ENCODE data around the gene SKAP2.

Gene SKAP2

GRCh38 chr7:26743205-26743604 is 121.2 kb downstream of the SKAP2 start:
- DNase-seq = no peak

DNA sequence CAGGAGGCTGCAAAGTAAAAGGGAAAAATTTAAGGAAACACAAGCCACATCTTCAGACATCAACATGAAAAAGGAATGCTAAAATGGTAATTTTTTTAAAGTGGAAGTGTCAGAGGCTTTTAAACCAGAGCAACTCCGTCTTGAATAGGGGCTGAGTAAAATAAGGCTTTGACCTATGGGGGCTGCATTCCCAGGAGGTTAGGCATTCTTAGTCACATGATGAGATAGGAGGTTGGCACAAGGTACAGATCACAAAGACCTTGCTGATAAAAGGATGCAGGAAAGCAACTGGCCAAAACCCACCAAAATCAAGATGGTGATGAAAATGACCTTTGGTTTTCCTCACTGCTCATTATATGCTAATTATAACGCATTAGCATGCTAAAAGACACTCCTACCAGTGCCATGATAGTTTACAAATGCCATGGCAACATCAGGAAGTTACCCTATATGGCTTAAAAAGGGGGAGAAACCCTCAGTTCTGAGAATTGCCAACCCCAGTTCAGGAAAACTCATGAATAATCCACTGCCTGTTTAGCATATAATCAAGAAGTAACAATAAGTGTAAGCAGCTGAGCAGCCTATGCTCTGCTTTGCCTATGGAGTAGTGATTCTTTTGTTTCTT is 128.3 kb downstream of the SKAP2 start:
- no peak for DNase-seq

DNA sequence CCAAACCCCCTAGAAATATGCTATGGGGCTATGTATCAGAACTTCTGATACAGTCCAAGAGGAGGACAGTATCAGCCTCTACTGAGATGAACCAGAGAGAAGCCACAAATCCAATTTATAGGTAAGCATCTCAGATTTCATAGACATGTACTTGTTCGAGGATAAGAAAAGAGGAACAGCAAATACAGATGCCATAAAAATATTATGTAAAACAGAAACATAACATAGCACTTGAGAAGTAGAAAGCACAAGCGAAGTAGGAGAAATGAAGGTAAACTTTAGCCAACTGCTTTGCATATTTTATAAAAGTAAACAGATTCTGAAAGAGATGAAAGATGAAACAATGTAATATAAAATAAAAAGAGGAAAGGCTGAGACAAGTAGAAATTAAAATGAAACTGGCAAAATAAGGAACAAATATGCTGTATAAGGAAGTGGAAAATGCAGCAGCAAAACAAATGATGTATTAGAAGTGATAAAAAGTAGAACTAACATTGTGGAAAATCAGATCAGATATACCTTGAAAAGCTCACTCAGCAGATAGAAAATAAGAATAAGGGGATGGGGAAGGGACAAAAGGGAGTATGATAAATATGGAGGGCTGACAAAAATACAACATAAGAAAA is 135.1 kb downstream of the SKAP2 start:
- DNase-seq = no peak

DNA sequence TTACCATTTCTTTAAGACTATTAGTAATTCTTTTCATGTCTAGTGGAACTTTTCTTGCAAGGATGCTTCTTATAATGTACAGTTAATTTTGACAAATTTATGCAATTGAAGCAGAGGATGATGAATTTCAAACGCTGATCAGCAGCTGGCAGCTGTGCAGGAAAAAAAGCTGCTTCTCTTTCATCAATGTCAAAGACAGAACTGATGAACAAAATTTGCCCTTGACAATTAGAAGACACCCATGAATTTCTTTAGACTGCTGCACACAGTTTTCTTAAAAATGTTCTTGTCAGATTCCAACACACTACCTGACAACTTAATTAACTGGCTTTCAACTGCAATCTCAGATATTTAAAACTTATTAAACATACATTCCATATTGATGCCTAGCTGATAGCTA is 138.3 kb downstream of the SKAP2 start:
- DNase-seq = no peak

DNA sequence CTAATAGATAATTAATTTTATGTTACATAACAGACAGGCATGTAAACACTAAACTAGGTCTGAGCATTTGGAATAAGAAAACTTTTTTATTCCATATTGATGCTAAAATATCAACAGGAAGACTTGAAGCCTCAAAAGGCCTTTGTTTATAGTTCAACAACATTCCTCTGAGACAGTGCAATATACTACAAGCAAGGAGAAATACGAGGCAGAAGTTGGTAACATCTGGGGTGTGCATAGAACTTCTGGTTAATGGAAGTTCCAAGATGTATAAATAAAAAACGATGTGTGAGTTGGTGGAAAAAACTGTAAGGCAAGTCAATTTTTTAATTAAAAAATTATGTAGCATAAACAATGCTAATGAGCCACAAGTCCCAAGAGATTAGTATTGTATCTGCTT is 139.6 kb downstream of the SKAP2 start:
- DNase-seq = no peak

DNA sequence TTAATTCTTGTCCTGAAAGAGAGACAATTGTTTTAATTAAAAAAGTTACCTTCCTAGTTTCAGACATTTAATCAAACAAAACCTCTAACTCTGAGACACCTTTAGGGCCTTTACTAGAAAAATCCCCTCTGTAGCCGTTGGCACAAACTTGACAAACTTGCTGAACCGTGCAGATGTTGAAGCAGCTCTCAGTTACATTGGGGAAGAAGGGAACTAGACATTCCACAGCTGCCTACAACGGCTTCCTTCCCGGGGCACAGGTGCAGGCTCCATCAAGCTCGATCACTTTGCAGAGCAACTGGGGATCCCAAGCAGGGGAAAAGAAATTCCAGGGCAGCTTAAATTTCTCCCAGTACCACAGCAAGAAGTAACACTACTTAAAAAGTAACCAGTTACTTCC is 141.3 kb downstream of the SKAP2 start:
- DNase-seq = no peak

DNA sequence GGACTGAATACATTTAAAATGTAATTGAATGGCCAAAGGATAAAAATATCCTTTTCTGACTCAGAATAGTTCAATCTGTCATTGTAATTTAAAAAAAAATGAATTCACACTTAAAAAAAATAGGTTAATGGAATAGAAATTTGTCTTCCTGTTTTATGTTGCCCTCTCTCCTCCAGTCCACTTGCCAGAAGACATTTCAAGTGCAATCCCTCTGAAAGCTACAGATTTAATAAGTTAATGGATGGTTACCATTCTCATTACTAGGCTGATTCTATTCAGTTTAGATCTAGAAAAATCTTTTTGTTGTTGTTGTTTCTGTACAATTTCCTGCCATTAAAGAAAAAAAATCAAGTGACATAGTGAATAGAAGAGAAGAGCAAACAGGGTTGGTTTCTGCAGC is 142.9 kb downstream of the SKAP2 start:
- no peak for DNase-seq

DNA sequence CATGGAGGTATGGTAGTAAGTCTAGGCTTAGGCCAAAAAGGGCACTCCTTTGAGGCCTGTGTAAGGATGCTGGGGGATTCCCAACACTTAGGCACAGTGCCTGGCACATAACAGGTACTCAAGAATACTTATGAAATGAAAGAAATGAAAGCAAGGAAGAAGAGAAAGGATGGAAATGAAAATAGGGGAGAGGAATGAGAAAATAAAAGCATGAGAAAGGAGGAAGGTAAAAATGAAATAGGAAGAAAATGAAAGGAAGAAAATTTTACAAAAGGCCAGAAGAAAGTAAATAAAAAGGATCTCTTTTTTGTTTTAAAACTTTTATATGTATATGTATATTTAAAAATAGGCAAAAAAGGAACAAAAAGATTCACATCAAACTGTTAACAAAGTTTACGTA is 146.3 kb downstream of the SKAP2 start:
- no peak for DNase-seq

DNA sequence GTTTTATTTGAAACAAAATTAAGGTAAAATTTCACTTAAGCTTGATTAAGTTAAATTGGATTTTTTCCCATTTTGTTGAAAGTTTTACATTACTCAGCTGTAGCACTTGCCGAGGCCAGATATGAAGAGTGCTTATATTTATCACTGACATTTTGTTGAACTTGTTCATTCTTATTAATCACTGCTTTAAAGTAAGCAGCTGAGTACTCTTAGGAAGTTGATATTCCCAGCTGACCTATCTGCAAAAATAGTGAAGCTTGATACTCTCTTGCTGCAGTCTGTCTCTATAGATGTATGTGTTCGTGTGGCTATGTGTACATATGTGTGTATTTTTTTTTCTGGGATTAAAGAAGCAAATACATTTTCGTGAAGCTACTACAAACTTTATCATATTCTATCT is 150.0 kb downstream of the SKAP2 start:
- no peak for DNase-seq

- no peak for DNase-seq
Observed at GRCh38 chr7:26714006-26714405, 150.4 kb downstream of the SKAP2 start.

DNA sequence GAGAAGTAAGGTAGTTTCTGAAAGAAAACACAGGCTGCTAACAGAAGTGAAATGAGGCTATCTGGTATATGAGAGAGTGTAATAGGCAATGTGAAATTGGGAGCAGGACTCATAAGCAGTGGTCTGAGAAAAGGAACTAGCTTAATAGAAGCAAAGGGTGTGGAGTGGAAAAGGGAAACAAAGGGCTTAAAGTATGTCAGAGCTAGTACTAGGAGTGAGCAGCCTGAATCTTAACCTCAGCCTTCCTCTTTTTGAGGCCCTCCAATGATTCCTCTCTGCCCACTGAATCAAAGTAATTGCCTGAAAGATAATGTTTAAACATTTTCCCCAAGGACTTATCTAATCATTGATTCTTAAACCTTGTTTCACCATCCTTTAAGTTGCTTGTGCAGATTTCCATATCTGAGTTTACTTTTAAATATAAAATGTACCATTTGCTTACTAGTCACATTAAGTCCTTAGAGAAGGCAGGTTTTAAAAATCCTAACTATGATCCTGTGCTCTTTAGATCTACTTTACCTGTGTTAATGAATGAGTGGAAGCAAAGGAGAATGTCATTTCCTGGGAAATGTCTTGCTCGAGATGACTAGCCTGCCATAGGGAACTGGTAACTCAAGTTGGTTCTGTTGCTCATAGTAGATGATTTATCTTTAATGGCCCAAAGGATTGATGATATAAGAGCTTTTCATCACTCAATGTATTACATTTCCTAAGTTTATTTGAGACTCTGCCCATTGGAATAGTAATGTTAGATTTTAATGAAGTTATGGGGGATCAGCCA is 155.0 kb downstream of the SKAP2 start:
- no peak for DNase-seq

DNA sequence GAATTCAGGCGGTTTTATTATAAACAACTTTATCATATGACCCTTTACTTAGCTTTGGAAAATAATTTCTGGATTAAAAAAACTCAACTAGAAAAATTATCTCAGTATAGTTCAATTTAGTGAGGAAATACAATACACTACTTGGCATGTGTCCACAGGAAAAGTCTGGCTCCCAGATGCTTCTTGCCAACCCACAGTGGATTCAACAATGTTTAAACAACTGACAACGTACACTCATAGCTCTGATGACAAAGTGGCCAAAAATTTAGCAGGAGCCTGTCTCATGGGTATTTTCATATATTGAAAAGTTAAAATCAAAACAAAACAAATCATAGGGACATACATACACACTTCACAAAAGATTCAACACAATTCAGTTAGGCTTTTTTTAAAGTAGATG is 158.8 kb downstream of the SKAP2 start:
- DNase-seq = no peak

- DNase-seq = no peak
Observed at GRCh38 chr7:26704786-26705185, 159.6 kb downstream of the SKAP2 start.

DNA sequence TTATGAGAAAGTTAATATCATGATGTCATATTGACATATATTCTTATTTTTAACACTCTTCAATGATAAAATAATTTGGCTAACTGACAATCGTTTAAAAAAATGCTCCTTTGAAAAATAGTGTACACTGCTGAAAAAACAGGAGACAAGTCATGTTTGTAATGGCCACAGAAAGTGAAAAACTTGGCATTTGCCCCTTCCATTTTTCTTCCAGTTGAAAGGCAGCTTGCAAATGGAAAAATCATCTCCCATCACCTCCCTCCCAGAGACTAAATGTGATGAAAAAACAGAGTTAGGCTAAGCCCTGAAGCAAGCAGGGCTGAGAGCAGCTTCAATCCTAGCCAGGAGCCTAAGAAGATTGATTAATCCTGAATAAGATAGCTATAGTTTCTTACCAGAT is 160.4 kb downstream of the SKAP2 start:
- DNase-seq = no peak

GRCh38 chr7:26700893-26701292 is 163.5 kb downstream of the SKAP2 start:
- DNase-seq = no peak

DNA sequence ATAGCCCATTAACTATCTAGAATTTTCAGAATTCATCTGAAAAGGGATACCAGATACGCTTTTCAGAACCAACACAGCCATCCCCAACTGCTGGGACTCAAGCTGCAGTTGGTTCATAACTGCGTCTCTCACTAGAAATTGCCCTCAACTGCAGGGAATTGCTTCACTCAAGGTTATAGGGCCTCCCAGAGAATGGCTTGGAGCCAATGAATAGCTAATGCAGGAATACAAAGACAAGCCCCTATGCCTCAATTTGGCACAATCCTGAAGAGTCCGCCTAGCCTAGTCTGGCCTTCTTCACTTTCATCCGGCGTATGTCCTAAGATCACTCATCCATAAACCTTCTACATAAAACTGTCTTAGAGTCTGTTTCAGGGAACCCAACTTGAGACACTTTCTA is 164.0 kb downstream of the SKAP2 start:
- DNase-seq = no peak

DNA sequence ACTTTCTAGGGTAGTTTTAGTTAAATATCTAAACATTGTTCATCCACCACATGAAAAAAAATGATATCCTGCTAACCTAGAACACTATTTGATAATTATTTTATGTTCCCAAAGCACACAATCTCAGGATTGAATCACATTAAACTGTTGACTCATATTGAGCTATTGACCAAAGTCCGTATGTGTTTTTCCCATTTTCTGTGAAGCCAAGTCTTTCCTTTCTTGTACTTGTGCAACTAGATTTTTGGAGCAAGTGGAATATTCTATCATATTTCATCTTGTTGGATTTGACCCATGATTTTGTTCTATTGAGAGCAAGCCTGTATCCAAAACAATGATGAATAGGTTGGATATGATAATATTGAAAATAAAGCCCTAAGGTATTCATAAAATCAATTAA is 164.6 kb downstream of the SKAP2 start:
- no peak for DNase-seq

GRCh38 chr7:26698806-26699205 is 165.6 kb downstream of the SKAP2 start:
- no peak for DNase-seq

- DNase-seq = no peak
Observed at GRCh38 chr7:26698194-26698593, 166.2 kb downstream of the SKAP2 start.

- DNase-seq = no peak
Observed at GRCh38 chr7:26696978-26697377, 167.4 kb downstream of the SKAP2 start.

DNA sequence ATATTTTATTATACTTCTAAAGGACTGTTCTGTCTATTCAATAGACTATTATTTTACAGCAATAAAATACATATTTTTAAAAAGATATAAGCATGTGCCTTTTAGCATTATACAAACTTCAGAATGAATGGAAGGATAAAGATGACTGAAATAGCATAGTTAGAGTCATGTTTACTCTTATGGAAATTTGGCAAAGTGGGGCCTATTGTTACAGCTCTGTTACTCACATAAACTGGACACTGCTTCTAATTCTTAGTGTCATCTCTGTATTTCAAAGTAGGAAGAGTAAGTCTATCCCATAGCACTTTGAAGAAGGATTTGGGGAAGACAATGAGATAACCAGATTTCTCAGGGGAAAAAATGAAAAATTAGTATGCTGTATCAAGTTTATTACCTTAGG is 168.2 kb downstream of the SKAP2 start:
- DNase-seq = no peak

- no peak for DNase-seq
Observed at GRCh38 chr7:26694713-26695112, 169.7 kb downstream of the SKAP2 start.

GRCh38 chr7:26694141-26694540 is 170.2 kb downstream of the SKAP2 start:
- DNase-seq = no peak

DNA sequence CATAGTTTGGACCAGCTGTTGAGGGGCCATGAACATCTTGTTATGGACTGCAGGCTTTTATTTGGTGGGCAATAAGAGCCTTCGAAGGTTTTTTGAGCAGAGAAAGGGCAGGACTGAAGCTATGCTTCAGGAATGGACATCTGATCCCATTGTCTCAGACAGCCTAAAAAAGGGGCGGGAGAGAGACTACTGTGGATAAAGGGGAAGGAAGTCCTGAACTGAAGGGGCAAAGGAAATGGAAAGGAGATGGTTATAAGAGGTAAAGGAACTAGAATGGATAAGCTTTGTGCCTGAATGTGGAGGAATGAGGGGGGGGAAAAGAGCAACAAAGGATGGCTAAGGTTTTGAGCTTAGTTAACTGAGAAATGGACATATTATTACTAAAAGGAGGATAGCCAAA is 172.5 kb downstream of the SKAP2 start:
- no peak for DNase-seq

DNA sequence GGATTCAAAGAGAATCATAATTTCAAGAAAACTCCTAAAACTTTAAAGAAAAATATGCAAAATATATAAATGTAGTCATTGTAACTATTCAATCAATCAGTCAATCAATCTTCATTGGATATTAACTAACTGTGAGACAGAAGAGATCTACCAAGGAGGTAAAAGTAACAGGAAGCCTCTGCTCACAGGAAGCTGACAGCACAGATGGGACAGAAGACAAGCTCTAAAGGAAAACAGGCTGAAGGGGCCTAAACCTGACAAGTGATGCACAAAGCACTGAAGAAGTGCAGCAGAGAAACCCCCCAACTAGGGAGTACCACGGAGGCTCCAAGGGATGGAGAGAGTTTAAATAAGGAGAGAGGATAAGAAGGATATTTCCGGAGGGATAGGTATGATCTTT is 173.0 kb downstream of the SKAP2 start:
- DNase-seq = no peak

Measured in activated effector memory CD4-positive, alpha-beta T cell treated with Interleukin-2 at 50 U/mL for 16 hours (primary cell).